CD14-positive monocyte (primary cell): ENCODE measurements around the gene CUX1. TPM values are rescaled to one million over a fixed set of nuclear protein-coding genes. Genes with fewer than 3 reads are reported as not detected.
A peak's percentile ranks its signal among the peaks of the same experiment; 100 is the strongest.

ENCODE experiments used
- DNase-seq, 3 donors: peaks; one replicate each; pipeline ENCODE4 v3.0.0-alpha.2; 2011 to 2022
- H2AFZ ChIP-seq: 2 replicates; pipeline ENCODE4 v1.6.0; 2012; ENCODE audit warnings: mild to moderate bottlenecking, low read depth, low read length, inconsistent platforms; ENCODE audit not compliant: insufficient read depth, poor library complexity, severe bottlenecking
- H3K27ac ChIP-seq, 2 donors: 1 replicate in 1 of 2; 2 replicates in 1 of 2; pipeline ENCODE4 v1.5.1; 2012 to 2013; ENCODE audit warnings: low read length in 2 of 2, control low read depth in 1 of 2, inconsistent platforms in 1 of 2, low read depth in 1 of 2, mild to moderate bottlenecking in 1 of 2
- H3K27me3 ChIP-seq, 2 donors: one replicate each; pipeline versions ENCODE4 v1.6.0 to v1.6.1; 2011 to 2013; ENCODE audit warnings: low read length in 2 of 2; ENCODE audit not compliant: control insufficient read depth in 2 of 2, insufficient read depth in 2 of 2
- H3K36me3 ChIP-seq, 2 donors: replicated peaks in 1 of 2; 1 replicate in 1 of 2; 2 replicates in 1 of 2; pipeline versions ENCODE4 v1.5.1 to v1.6.1; 2012 to 2013; ENCODE audit warnings: low read length in 2 of 2, control low read depth in 1 of 2, inconsistent platforms in 1 of 2, mild to moderate bottlenecking in 1 of 2; ENCODE audit not compliant: insufficient read depth in 2 of 2, control insufficient read depth in 1 of 2
- H3K4me1 ChIP-seq, 2 donors: 1 replicate in 1 of 2; 2 replicates in 1 of 2; pipeline versions ENCODE4 v1.5.1 to v1.6.1; 2012 to 2013; ENCODE audit warnings: low read length in 2 of 2, control low read depth in 1 of 2, inconsistent platforms in 1 of 2, mild to moderate bottlenecking in 1 of 2, moderate library complexity in 1 of 2; ENCODE audit not compliant: insufficient read depth in 2 of 2, control insufficient read depth in 1 of 2
- H3K4me2 ChIP-seq: replicated peaks from 2 replicates; pipeline ENCODE3; 2012; ENCODE audit warnings: low read length, moderate library complexity, mild to moderate bottlenecking; ENCODE audit not compliant: poor library complexity, severe bottlenecking; ENCODE audit errors: extremely low read depth
- H3K4me3 ChIP-seq, 3 experiments: fragments of 200-600 bp in 1 of 3; sonication (generic) in 1 of 3; replicated peaks in 1 of 3; 1 replicate in 2 of 3; 2 replicates in 1 of 3; pipeline ENCODE4 v1.5.1; 2011 to 2013; ENCODE audit warnings: low read length in 3 of 3, mild to moderate bottlenecking in 3 of 3, control low read depth in 2 of 3, low read depth in 2 of 3, inconsistent platforms in 1 of 3, moderate library complexity in 1 of 3
- H3K79me2 ChIP-seq: 2 replicates; pipeline ENCODE4 v1.6.0; 2012; ENCODE audit warnings: mild to moderate bottlenecking, control low read depth, inconsistent platforms, low read length, moderate library complexity; ENCODE audit not compliant: insufficient read depth
- H3K9ac ChIP-seq: 2 replicates; pipeline ENCODE4 v1.6.0; 2017; ENCODE audit warnings: low read length, mild to moderate bottlenecking; ENCODE audit not compliant: insufficient read depth, poor library complexity, severe bottlenecking
- H3K9me3 ChIP-seq, 2 donors: replicated peaks in 1 of 2; 1 replicate in 1 of 2; 2 replicates in 1 of 2; pipeline versions ENCODE4 v1.5.1 to v1.6.1; 2012 to 2013; ENCODE audit warnings: low read length in 2 of 2, control low read depth in 1 of 2; ENCODE audit not compliant: control insufficient read depth in 1 of 2, insufficient read depth in 1 of 2
- H4K20me1 ChIP-seq: 2 replicates; pipeline ENCODE4 v1.6.0; 2012; ENCODE audit warnings: mild to moderate bottlenecking, low read length, control low read depth, moderate library complexity; ENCODE audit not compliant: insufficient read depth
- H3K27ac Mint-ChIP-seq, 7 donors: one replicate each; pipeline ENCODE4 v1.8.0; 2020; ENCODE audit warnings: mild to moderate bottlenecking in 7 of 7, mixed read lengths in 7 of 7, moderate library complexity in 6 of 7, inconsistent platforms in 2 of 7
- H3K27me3 Mint-ChIP-seq, 3 donors: one replicate each; pipeline ENCODE4 v1.8.0; 2021 to 2022; ENCODE audit warnings: low read depth in 3 of 3, mild to moderate bottlenecking in 3 of 3, mixed read lengths in 3 of 3, moderate library complexity in 3 of 3, inconsistent platforms in 1 of 3
- H3K36me3 Mint-ChIP-seq, 2 donors: one replicate each; pipeline ENCODE4 v1.8.0; 2020; ENCODE audit warnings: mixed read lengths in 2 of 2, inconsistent platforms in 1 of 2, mild to moderate bottlenecking in 1 of 2
- H3K4me1 Mint-ChIP-seq: one replicate; pipeline ENCODE4 v1.8.0; 2020; ENCODE audit warnings: mild to moderate bottlenecking, mixed read lengths
- H3K4me3 Mint-ChIP-seq, 2 donors: one replicate each; pipeline ENCODE4 v1.8.0; 2020; ENCODE audit warnings: mild to moderate bottlenecking in 2 of 2, mixed read lengths in 2 of 2, moderate library complexity in 1 of 2
- H3K9me3 Mint-ChIP-seq, 7 donors: one replicate each; pipeline ENCODE4 v1.8.0; 2020 to 2022; ENCODE audit warnings: mixed read lengths in 7 of 7, mild to moderate bottlenecking in 6 of 7, moderate library complexity in 6 of 7, inconsistent platforms in 2 of 7
- WGBS: methylation state at CpG from one replicate; pipeline ENCODE4 v1.1.5; 2013; ENCODE audit warnings: missing lambda C conversion rate; ENCODE audit not compliant: insufficient coverage; 5-methylcytosine and 5-hydroxymethylcytosine counted together
- intact Hi-C, 2 donors: fragments of 100-400 bp; cut with micrococcal nuclease; formaldehyde crosslinking; loops; one replicate each; pipeline versions ENCODE4 v1.15.0 to v1.15.1; 2023
- polyA plus RNA-seq, 3 donors: library from polyadenylated mRNA; depleted of rRNA in 1 of 3; unstranded in 2 of 3; stranded (reverse) in 1 of 3; fragments of 300-500 nt in 2 of 3; fragments of >200 nt in 1 of 3; fragmentation: Illumina TruSeq in 2 of 3; gene quantifications; 1 replicate in 2 of 3; 2 replicates in 1 of 3; pipeline ENCODE4 v1.2.3, GENCODE V29; 2012 to 2021
- TF ChIP-seq, protein P1 (sequence below): fragments of 200-600 bp; IDR thresholded peaks from one replicate; pipeline ENCODE4 v1.8.0; 2022; ENCODE audit warnings: antibody characterized with exemption, mild to moderate bottlenecking

The CUX1 gene
- polyA plus RNA-seq, 3 donors: 17.6 to 38.0 (median 28.0) TPM

DNA sequence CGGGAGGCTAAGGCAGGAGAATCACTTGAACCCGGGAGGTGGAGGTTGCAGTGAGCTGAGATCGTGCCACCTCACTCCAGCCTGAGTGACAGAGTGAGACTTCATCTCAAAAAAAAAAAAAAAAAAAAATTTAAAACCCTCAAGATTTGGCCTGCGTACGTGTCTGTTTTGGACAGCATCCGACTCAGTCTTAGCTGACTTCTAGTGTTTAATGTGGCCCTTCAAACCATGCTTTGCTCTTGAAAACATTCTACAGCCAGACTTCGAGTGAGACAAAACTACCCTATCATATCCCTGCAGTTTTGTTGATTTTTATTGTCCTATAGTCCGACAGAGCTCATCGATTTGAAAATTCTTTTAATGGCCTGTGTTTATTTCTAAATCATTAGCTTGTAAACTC, 242.1 kb downstream of the CUX1 start:
- Histone ChIP-seq H3K9ac (no peak overlapping the region), H3K4me2 (no peak overlapping the region), H3K27me3 (no peaks in the 10 kb centered on the region), H3K36me3 (peaks cover 0 to 2% of the 10 kb centered on the region in 2 donors), H3K4me3 (no peak overlapping the region), H3K9me3 (no peaks in the 10 kb centered on the region), H2AFZ (no peak overlapping the region), H4K20me1 (peaks cover 57% of the 10 kb centered on the region), H3K27ac (no peak overlapping the region), H3K79me2 (peaks cover 60% of the 10 kb centered on the region), H3K4me1 (peaks cover 23 to 25% of the 10 kb centered on the region in 2 donors)
- no peak for DNase-seq
- Mint-ChIP-seq H3K27ac (peak overlapping the region in 6 of 7 donors; percentile 14 to 91 (median 76)), H3K9me3 (peaks cover 0 to 1% (median 0%) of the 10 kb centered on the region in 7 donors), H3K27me3 (no peaks in the 10 kb centered on the region), H3K4me3 (no peak overlapping the region), H3K36me3 (peaks cover 9 to 19% of the 10 kb centered on the region in 2 donors), H3K4me1 (peaks cover 28% of the 10 kb centered on the region)
- no CpG with 5 or more reads among the region's 9 CpGs for WGBS
- intact Hi-C loops: no loop called here
- TF ChIP-seq, protein P1, sequence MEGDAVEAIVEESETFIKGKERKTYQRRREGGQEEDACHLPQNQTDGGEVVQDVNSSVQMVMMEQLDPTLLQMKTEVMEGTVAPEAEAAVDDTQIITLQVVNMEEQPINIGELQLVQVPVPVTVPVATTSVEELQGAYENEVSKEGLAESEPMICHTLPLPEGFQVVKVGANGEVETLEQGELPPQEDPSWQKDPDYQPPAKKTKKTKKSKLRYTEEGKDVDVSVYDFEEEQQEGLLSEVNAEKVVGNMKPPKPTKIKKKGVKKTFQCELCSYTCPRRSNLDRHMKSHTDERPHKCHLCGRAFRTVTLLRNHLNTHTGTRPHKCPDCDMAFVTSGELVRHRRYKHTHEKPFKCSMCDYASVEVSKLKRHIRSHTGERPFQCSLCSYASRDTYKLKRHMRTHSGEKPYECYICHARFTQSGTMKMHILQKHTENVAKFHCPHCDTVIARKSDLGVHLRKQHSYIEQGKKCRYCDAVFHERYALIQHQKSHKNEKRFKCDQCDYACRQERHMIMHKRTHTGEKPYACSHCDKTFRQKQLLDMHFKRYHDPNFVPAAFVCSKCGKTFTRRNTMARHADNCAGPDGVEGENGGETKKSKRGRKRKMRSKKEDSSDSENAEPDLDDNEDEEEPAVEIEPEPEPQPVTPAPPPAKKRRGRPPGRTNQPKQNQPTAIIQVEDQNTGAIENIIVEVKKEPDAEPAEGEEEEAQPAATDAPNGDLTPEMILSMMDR: no peak

DNA sequence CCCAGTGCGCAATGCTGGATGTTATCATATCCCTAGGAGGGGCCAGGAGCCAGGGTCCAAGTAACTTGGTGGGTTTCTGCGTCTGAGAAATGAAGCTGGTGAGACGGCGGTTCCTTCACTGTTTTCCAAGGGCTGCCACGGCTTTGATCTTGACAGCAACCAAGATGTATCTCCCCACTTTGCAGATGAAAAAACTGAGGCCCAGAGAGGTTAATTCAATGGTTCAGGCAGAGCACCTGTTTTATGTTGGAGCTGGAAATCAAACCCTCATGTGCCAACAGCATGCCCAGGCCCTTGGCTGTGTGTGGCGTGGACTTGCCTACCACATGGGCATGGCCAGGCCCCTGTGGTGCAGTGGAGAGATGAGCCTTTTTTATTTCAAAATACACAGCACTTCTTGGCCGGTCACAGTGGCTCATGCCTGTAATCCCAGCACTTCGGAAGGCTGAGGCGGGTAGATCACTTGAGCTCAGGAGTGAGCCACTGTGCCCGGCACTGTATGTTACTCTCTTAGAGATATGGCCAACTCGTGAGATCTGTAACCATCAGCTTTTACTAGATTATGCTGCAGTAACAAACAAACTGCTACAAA, 244.0 kb downstream of the CUX1 start:
- no peak overlapping the region for H2AFZ ChIP-seq
- Mint-ChIP-seq H3K36me3 (peaks cover 12 to 24% of the 10 kb centered on the region in 2 donors), H3K9me3 (no peaks in the 10 kb centered on the region), H3K27me3 (no peaks in the 10 kb centered on the region), H3K4me1 (peaks cover 35% of the 10 kb centered on the region), H3K4me3 (no peak overlapping the region), H3K27ac (peak overlapping the region; percentile 91 to 99 (median 96))
- H3K4me2 ChIP-seq: no peak overlapping the region
- TF ChIP-seq, protein P1: no peak
- H3K4me3 ChIP-seq: no peak overlapping the region
- no peak for DNase-seq
- H3K9me3 ChIP-seq: no peaks in the 10 kb centered on the region
- H3K27ac ChIP-seq: peak overlapping the region; percentile 85 to 91
- H3K36me3 ChIP-seq: peaks cover 4 to 5% of the 10 kb centered on the region in 2 donors
- H3K79me2 ChIP-seq: peaks cover 57% of the 10 kb centered on the region
- intact Hi-C loops: loop anchor here (5.0 to 10.0 kb wide), 2 partner anchors 167 to 204 kb away; no protein-coding TSS in a partner anchor
- peaks cover 51% of the 10 kb centered on the region for H4K20me1 ChIP-seq
- H3K4me1 ChIP-seq: peaks cover 31 to 34% of the 10 kb centered on the region in 2 donors
- no peaks in the 10 kb centered on the region for H3K27me3 ChIP-seq
- peak overlapping the region; percentile 54 for H3K9ac ChIP-seq
- 97% methylated on average over 9 of the region's 11 CpGs for WGBS
